Left lung (tissue), 10 donors: ENCODE results near the gene ZNF24. TPM values are rescaled to one million over a fixed set of nuclear protein-coding genes. Genes with fewer than 3 reads are reported as not detected.

Source experiments
- ATAC-seq: fragments of 200-7000 bp; cut with Tn5 transposase; one replicate; pipeline ENCODE4 v1.9.1; 2020; ENCODE audit warnings: moderate library complexity
- DNase-seq, 4 donors: peaks; one replicate each; pipeline ENCODE4 v3.0.0-alpha.2; 2013 to 2020
- H3K27ac ChIP-seq, 2 donors: fragments of 200-600 bp; sonication (generic) in 1 of 2; one replicate each; pipeline versions ENCODE4 v1.5.0 to v1.8.0; 2020 to 2021
- H3K27me3 ChIP-seq, 2 donors: fragments of 200-600 bp; sonication (generic) in 1 of 2; one replicate each; pipeline versions ENCODE4 v1.5.0 to v1.8.0; 2020 to 2021
- H3K36me3 ChIP-seq, 2 donors: fragments of 200-600 bp; sonication (generic) in 1 of 2; one replicate each; pipeline versions ENCODE4 v1.5.0 to v1.8.0; 2020 to 2021
- H3K4me1 ChIP-seq, 2 donors: fragments of 200-600 bp; one replicate each; pipeline ENCODE4 v1.8.0; 2021
- H3K4me3 ChIP-seq, 2 donors: fragments of 200-600 bp; sonication (generic) in 1 of 2; one replicate each; pipeline versions ENCODE4 v1.5.0 to v1.8.0; 2020 to 2021; ENCODE audit warnings: mild to moderate bottlenecking in 1 of 2
- H3K9me3 ChIP-seq, 2 donors: fragments of 200-600 bp; sonication (generic) in 1 of 2; one replicate each; pipeline versions ENCODE4 v1.5.0 to v1.8.0; 2020 to 2021
- CTCF ChIP-seq, 2 donors: fragments of 200-600 bp; sonication (generic) in 1 of 2; IDR thresholded peaks; one replicate each; pipeline versions ENCODE4 v1.5.0 to v1.8.0; 2021; ENCODE audit warnings: antibody characterized with exemption in 2 of 2
- intact Hi-C, 2 donors: fragments of 100-400 bp; cut with DNase I; formaldehyde crosslinking; loops; one replicate each; pipeline versions ENCODE4 v1.11.2 to v1.14.2; 2022
- polyA plus RNA-seq, 6 donors: library from polyadenylated mRNA; unstranded; fragments of 120-200 nt; gene quantifications; one replicate each; pipeline ENCODE4 v1.2.1, GENCODE V29; 2013; ENCODE audit not compliant: insufficient read length in 6 of 6
- total RNA-seq, 2 donors: library from RNA; stranded (reverse); fragmentation: NEBNext Ultra II Directional; extraction: Animal tissue kit (Norgen Biotek cat#: 25700); gene quantifications; one replicate each; pipeline ENCODE4 v1.2.1, GENCODE V29; 2021
- donor health status: DM: no; HTN: yes; CAD: no.
- donor health status: DM: no; HTN: no; CAD: no.

The ZNF24 gene
- total and polyA plus RNA-seq, 8 donors: 48.9 to 68.9 (median 66.9) TPM

- peaks cover 5 to 15% of the 10 kb centered on the region in 2 donors for H3K4me1 ChIP-seq
- H3K27ac ChIP-seq: no peak overlapping the region
- DNase-seq (no peak), ATAC-seq (no peak)
- intact Hi-C loops: no loop called here
- H3K4me3 ChIP-seq: no peak overlapping the region
- no peak for TF ChIP-seq CTCF (IDR thresholded peaks at IDR 0.05)
- H3K9me3 ChIP-seq: no peaks in the 10 kb centered on the region
- H3K36me3 ChIP-seq: no peaks in the 10 kb centered on the region
- H3K27me3 ChIP-seq: no peaks in the 10 kb centered on the region
These were observed 35.2 kb upstream of the ZNF24 start for GRCh38 chr18:35379421-35379820.

GRCh38 chr18:35378574-35378896 is 34.3 kb upstream of the ZNF24 start:
- H3K27me3 ChIP-seq: no peaks in the 10 kb centered on the region
- no peak for TF ChIP-seq CTCF (IDR thresholded peaks at IDR 0.05)
- DNase-seq (no peak), ATAC-seq (no peak)
- H3K4me1 ChIP-seq: peaks cover 5 to 15% of the 10 kb centered on the region in 2 donors
- no peak overlapping the region for H3K4me3 ChIP-seq
- H3K9me3 ChIP-seq: no peaks in the 10 kb centered on the region
- no peaks in the 10 kb centered on the region for H3K36me3 ChIP-seq
- no peak overlapping the region for H3K27ac ChIP-seq
- intact Hi-C loops: no loop called here

- Histone ChIP-seq H3K4me1 (peaks cover 5 to 15% of the 10 kb centered on the region in 2 donors), H3K36me3 (no peaks in the 10 kb centered on the region), H3K4me3 (no peak overlapping the region), H3K27me3 (no peaks in the 10 kb centered on the region), H3K9me3 (no peaks in the 10 kb centered on the region), H3K27ac (no peak overlapping the region)
- no peak for TF ChIP-seq CTCF (IDR thresholded peaks at IDR 0.05)
- intact Hi-C loops: no loop called here
- no peak for ATAC-seq
- peak in 1 of 4 donors; percentile 34 for DNase-seq
These were observed 33.8 kb upstream of the ZNF24 start for GRCh38 chr18:35377875-35378573.

GRCh38 chr18:35376742-35377695 is 32.8 kb upstream of the ZNF24 start, which contains the start of gene ZNF396:
ZNF396 (minus strand) TSS chr18:35377337; CDS start chr18:35374292, 3,045 bp downstream.
- intact Hi-C loops: no loop called here
- H3K36me3 ChIP-seq: no peaks in the 10 kb centered on the region
- H3K9me3 ChIP-seq: no peaks in the 10 kb centered on the region
- DNase-seq (peak; percentile 61 to 97 (median 86)), ATAC-seq (peak; percentile 94)
- H3K4me3 ChIP-seq: peak within 1 kb of the TSS; percentile 73 to 84
- no peak for TF ChIP-seq CTCF (IDR thresholded peaks at IDR 0.05)
- peak within 1 kb of the TSS; percentile 42 to 48 for H3K27ac ChIP-seq
- H3K27me3 ChIP-seq: no peaks in the 10 kb centered on the region
- peaks cover 5 to 15% of the 10 kb centered on the region in 2 donors for H3K4me1 ChIP-seq

GRCh38 chr18:35376393-35376741 is 32.1 kb upstream of the ZNF24 start:
- intact Hi-C loops: no loop called here
- H3K27me3 ChIP-seq: no peaks in the 10 kb centered on the region
- peaks cover 5 to 15% of the 10 kb centered on the region in 2 donors for H3K4me1 ChIP-seq
- H3K36me3 ChIP-seq: no peaks in the 10 kb centered on the region
- H3K9me3 ChIP-seq: no peaks in the 10 kb centered on the region
- peak overlapping the region; percentile 73 to 84 for H3K4me3 ChIP-seq
- DNase-seq (peak in 2 of 4 donors; percentile 51 to 90), ATAC-seq (peak; percentile 73)
- TF ChIP-seq CTCF (IDR thresholded peaks at IDR 0.05): peak in 1 of 2 donors; percentile 10
- H3K27ac ChIP-seq: peak overlapping the region; percentile 42 to 48
